ENCODE measurements around the gene TARM1. TPM values are rescaled to one million over a fixed set of nuclear protein-coding genes. Genes with fewer than 3 reads are reported as not detected.

TARM1 gene
- total RNA-seq, result not detected

DNA sequence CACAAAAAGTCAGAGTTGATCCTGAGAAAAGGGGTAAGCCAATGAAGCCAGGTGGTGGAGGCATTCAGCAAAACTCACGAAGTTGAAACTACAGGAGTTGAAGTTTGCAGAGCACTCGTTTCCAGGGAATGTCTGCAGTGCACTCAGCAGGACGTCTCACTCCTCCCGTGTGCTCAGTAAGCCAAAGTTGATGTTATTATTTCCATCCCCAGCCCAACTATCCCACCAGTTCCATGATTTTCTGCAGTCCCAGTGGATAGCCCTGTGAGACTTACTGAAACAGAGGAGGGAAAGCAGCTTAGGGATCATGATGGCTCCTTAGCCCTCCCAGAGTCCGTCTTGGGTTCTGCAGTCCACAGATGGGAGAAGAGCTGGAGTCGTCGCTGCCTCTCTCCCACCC lies at the start of gene TARM1:
TARM1 (minus strand) TSS at position 334 of the 400 bp plus-strand sequence; CDS start at position 309, 25 bp downstream.
- no peak for DNase-seq (ENCODE audit: low spot score)

DNA sequence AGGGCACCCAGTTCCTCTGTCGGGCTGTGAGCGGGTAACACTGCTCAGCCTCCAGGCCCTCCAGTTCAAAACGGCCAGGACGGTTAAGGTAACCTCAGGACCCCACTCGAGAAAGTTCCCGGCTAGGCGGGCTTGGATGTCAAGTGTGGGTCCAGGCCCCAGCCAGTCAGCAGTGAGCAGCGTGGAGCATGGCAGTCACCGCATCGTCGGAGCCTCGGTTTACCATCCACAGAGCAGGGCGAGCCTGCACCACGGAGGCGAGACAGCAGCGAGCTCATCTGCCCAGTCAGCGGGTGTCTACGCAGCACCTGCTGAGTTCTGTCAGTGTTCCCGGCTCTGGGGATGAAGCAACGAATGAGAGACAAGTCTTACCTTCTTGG lies 48.4 kb upstream of the TARM1 start:
- no peak for DNase-seq (ENCODE audit: low spot score)

DNA sequence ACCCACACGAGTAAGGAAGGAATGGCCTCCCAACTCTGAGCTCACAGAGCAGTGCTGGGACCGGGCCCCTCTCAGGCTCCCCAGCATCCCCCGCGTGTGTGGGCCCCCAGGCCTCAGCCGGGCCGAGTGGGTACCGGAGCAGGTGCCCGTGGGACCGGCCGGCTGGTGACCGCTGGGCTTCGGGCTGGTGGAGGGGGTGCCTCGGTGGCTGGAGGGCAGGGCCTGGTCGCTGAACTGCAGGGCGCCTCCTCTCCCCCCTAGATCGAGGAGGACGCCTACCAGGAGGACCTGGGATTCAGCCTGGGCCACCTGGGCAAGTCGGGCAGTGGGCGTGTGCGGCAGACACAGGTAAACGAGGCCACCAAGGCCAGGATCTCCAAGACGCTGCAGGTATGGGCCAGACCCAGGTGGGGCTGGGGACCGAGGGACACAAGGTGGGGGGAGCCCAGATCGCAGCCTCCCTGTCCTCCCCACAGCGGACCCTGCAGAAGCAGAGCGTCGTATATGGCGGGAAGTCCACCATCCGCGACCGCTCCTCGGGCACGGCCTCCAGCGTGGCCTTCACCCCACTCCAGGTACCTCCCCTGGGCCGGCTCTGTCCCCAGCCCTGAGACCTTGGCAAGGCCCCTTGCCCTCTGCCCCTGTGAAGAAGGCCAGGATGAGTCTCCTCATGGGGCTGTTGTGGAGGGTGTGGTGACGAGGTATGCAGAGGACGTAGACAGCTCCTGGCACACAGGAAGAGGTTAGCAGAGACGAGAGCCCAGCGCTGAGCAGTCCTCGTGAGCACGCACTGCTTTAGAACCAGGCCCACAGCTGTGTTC lies 47.8 kb upstream of the TARM1 start:
- DNase-seq (ENCODE audit: low spot score), result no peak

DNA sequence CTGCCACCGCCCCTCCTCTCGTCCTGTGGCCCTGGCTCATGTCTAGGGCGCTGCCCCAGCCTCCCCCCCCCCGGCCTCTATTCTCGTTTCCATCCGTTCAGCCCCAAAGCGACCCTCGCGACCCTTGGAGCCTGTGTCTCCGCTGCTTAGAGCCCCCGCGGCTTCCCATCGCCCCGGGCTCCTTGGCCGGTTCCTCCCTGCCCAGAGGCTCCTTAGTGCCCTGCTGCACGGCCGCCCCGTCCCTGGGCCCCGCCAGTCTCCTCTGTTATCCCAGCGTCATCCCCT lies 47.2 kb upstream of the TARM1 start:
- DNase-seq (ENCODE audit: low spot score), result no peak

DNA sequence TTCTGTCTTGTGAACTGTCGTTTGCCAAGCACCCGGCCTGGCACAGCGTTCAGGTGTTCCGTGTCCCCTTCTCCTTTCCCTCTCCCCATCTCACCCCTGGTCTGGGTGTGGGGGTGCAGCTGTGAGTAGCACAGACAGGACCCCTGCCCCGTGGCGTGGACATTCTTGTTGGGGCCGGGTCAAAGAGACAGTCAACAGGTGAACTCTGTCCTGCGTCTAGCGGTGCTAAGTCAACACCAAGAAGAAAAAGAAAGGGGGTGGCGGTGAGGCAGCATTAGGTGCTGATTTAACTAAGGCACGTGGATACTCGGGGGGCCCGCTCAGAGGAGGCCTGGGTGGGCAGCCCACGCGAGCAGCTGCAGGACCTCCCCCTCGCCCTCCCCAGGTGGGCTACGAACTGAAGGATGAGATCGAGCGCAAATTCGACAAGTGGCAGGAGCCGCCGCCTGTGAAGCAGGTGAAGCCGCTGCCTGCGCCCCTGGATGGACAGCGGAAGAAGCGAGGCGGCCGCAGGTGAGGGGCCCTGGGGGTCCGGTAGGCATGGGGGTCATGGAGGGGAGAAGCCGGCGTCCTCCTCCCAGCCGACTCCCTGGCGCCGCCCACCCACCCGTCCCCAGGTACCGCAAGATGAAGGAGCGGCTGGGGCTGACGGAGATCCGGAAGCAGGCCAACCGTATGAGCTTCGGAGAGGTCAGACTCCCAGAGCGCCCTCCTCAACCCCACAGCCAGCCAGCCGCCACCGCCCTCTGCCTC lies 46.7 kb upstream of the TARM1 start:
- DNase-seq (ENCODE audit: low spot score), result no peak

DNA sequence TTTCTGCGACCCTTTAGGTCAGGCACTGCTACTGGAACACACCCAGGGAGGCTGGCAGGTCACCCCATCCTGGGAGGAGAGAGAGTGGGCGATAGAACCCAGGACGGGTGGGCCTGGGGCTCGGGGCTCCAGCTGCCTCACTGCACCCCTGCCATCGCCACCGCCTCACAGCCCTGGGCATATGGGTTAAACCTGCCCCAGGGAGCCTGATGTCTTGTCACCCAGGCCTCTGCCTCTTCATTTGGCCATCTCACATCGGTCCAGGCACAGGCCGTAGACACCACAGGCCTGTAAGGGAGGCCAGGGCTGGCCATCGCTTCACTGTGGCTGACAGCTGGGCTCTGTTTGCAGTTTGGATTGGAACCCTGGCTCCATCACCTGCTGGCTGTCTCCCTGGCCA lies 44.5 kb upstream of the TARM1 start:
- DNase-seq (ENCODE audit: low spot score), result no peak

DNA sequence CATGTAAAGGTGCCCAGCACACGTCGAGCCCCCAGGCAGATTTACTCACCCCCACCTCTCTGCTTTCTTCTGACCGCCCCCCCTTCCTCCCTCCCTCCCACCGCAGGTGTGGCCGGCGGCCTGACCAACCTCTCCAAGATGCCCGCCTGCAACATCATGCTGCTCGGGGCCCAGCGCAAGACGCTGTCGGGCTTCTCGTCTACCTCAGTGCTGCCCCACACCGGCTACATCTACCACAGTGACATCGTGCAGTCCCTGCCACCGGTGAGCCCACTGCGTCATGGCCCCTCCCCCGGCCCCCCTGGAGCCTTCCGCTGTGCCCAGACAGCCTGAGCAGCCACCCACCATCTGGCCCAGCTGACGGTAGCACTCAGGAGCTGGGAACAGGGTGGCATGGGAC lies 43.2 kb upstream of the TARM1 start:
- DNase-seq (ENCODE audit: low spot score), result no peak

DNA sequence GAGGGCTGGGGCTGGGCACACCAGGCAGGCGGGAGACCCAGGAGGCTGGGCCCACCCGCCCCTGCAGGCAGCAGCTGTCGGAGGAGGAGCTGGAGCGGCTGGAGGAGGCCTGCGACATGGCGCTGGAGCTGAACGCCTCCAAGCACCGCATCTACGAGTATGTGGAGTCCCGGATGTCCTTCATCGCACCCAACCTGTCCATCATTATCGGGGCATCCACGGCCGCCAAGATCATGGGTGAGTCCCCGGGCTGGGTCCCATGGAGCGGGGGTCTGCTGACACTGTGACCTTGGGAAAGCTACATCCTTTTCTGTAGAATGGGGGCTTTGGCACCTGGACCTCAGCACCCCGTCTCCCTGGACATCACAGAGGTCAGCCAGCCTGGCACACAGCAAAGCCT lies 42.5 kb upstream of the TARM1 start:
- no peak for DNase-seq (ENCODE audit: low spot score)

DNA sequence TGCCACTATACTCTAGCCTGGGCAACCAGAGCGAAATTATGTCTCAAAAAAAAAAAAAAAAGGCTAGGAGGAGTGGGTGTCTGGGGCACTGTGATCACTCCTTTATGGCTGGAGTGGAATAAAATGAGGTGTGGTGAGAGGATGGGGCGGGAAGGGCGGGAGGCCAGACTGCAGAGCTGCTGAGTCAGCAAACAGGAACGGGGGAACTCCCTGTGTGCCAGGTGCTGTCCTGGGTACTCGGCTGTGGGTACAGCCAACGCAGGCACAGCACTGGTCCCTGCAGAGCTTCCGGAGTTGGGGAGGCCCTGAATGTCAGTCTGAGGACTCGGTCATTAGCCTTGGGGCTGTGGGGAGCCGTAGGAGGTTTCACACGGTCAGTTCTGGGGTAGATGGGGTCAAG lies 40.1 kb upstream of the TARM1 start:
- DNase-seq (ENCODE audit: low spot score), result no peak

DNA sequence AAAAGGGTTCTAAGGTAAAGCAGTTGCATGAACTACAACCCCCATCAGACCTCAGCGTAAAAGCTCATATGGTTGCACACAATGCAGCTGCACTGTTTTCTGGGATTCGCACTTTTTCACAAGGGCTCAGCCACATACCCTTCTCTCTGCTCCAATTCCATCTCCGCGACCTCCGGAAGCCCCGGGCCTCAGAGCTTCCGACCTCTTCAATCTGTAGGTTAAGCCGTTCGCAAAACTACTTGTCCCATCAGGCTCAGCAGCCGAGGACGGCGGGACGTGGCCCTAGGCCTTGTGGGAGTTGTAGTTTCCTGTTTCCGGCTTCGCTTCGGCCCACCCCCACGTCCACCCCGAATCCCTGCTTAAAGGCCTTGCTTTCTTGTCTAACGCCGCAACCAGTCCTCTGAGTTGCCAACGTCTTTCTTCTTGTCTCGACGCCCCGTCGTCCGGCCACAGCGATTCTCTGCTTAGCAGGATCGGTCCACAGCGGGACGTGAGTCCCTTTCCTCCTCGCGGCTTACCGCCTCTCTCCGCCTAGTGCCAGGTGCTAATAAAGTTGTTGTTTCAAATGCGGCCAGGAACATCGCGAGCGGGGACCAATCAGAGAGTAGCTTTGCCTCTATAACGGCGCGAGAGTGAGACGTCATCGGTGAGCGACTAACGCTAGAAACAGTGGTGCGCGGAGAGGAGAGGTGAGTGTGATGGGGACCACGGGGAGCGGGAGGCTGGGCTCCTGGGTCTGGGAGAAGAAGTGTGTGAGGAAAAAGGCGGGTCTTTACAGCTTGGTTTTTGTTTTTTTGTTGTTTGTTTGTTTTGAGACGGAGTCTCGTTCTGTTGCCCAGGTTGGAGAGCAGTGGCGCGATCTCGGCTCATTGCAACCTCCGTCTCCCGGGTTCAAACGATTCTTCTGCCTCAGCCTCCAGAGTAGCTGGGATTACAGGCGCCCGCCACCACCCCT lies 34.2 kb upstream of the TARM1 start, which contains the start of the genes PRPF31 and TFPT:
PRPF31 (plus strand) TSS at position 646 of the 955 bp plus-strand sequence. CDS start 2,525 bp downstream, outside the sequence.
TFPT (minus strand) TSS at position 549 of the 955 bp plus-strand sequence; CDS start at position 161, 388 bp downstream.
- peak; percentile 98 for DNase-seq (ENCODE audit: low spot score)

DNA sequence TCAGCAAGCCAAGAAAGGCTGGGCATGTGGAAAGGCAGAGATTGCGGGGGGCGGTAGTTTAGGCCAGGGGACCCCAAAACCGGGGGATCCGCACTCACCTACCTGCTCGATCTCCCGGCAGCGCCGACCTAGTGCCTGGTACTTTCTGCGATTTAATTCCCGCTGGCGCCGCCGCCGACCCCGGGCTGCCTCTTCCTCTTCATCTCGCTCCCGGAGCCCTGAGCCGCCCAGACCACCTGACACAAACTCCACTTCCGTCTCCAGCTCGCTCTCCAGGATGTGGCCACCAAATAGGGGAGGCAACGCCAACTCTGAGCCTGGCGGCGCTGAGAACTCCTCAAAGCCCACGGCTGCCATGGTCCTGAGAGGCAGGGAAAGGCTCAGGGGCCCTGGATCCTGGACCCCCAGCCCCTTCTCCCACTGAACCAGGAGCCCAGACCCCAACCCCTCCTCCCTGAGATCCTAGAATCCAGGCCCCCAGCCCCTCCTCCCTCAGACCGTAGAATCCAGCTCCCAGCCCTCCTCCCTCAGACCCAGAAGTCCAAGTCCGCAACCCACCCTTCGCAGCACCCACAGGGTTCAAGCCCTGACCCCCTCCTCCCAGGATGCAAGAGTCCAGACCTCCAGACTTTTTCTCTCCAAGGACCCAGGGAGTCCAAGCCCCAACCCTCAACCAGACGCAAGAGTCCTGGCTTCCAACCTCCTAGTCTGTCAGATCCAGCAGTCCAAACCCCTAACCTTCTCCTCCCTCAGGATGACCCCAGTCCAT lies 33.4 kb upstream of the TARM1 start:
- peak; percentile 30 for DNase-seq (ENCODE audit: low spot score)

DNA sequence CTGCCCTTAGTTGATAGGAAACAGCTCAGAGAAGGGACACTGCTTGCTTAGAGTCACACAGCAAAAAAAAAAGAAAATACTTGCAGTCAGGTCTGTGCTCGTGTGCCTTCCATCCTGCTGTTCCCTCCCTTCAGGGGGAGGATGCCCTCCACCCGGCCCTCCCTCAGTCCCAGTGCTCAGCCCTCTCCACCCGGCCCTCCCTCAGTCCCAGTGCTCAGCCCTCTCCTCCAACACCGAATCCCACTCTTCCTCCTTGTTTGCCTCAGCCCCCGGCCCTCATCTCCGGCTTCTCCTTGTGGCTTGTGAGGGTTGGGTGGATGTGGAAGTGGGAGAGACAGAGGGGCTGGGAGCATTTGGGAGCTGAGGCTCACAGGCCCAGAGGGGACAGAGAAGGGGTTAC lies 28.5 kb upstream of the TARM1 start:
- no peak for DNase-seq (ENCODE audit: low spot score)

DNA sequence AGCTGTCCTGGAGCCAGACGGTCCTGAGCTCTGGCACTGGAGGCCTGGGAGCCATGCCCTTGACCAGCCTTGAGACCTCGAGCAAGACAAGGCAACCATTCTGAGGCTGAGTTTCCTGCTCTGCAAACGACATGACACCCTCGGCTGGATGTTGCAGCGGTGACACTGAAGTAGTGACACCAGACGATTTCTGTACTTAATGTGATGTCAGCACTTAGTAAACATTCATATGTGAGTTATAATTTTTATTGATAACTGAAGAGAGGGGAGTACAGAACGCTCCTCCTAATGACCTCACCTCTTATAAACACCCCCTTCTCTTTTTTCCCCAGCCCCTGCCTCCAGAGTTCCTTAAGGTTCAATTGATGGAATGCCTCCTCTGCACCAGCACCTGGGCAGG lies 27.3 kb upstream of the TARM1 start:
- no peak for DNase-seq (ENCODE audit: low spot score)

DNA sequence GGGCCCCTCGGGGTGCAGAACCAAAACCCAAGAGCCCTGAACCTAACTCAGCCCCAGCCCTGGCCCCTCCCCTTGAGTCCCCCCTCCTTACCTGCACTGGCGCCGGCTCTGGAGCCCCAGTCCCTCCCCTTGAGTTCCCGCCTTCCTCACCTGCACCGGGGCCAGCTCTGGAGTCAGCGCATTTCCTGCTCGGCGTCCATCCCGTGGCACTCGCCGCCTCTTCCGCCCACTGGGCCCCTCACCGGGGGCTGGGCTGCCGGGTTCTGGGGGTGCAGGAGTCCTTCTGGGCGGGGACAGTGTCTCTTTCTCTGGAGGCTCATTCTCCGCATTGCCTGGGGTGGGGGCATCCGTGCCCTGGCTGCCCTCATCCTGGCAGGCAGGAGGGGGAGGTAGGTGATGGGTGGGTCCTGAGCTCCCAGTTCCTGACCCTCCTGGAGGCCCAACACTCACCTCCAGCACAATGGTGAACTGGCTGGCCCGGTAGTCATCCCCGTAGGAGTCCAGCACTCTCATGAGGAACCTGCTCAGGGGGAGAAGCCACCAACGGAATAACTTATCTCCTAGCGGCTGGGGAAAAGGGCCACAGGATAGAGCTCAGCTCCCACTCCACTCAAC lies 26.8 kb upstream of the TARM1 start:
- no peak for DNase-seq (ENCODE audit: low spot score)

DNA sequence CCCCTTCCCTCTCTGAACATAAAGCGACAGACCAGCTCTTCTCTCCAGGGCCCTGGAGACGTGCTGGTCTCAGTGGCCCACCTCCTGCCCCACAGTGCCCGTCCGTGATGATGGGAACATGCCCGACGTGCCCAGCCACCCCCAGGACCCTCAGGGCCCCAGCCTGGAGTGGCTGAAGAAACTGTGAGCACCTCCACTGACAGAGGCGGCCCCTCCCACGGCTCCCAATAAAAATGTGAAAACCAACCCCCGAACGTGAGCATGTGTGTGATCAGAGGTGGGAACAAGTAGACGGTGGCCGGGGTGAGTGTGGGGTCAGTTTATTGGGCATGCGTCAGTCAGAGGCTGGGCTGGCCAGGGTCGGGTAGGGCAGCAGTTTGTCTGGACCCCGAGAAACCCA lies 25.6 kb upstream of the TARM1 start:
- no peak for DNase-seq (ENCODE audit: low spot score)

DNA sequence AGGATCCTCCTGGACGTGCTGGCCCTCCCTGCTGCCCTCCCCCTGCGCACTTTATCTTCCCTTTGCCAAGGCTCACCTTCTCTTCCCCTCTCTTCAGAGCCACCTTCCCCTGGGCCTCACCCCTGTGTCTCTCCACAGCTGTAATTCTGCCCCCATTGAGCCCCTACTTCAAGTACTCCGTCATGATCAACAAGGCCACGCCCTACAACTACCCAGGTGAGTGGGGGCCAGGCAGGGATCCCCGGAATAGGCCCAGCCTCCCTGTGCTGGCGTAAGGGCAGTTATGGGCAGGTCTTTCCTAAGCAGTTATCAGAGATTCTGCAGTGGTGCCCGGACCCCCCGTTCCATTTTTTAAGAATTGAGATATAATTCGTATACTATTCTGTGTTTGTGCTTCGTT lies 24.6 kb upstream of the TARM1 start:
- DNase-seq (ENCODE audit: low spot score), result no peak

DNA sequence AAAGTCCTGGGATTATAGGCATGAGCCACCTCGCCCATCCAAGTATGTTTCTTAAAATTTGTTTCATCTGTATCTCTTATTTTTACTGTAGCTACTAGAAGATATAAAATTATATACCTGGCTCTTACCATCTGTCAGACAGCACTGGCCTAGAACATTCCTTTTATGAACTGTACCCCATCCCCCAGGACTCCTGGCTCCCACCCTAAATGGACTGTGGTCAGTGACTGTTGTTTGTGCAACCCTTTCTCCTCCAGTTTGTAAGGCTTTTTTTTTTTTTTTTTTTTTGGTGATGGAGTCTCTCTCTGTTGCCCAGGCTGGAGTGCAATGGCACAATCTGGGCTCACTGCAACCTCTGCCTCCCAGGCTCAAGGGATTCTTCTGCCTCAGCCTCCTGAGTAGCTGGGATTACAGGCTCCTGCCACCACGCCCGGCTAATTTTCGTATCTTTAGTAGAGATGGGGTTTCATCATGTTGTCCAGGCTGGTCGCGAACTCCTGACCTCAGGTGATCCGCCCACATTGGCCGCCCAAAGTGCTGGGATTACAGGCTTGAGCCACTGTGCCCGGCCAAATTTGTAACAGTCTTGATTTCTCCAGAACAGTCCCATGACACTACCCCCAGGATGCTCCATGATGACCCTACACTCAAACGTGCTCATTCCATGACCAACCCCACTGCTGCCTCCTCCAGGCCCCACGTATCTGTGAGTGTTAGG lies 24.0 kb upstream of the TARM1 start:
- no peak for DNase-seq (ENCODE audit: low spot score)

DNA sequence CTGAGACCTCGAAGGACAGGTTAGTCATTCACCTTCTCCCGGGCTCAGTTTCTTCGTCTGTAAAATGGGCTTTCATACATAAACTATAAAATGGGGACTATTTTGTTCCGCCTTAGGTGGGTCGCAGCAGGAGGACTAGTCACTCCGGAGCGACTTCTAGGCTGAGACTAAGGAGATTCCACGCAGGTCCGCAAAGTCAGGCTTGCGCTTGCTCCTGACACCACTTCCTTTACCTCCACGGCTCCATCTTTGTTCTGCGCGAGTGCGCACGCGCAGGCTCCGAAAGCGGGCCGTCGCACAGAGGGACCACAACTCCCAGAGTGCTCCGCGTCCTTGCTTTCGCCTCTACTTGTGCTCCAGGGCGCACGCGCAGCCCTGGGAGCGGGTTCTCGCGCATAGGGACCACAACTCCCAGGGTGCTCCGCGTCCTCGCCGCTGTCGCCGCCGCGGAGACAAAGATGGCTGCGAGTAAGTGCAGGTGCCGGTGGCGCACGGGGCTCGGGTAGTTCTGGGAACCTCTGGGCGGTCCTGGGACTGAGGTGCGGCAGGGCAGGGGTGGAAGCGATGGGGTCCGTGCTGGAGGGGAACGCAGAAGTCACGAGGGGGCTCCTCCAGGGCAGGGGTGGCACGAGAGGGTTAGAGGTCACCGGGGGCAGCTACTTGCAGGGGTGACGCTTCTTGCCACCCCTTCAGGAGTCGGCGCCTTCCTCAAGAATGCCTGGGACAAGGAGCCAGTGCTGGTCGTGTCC lies 21.4 kb upstream of the TARM1 start, which contains the start of gene NDUFA3:
NDUFA3 (plus strand) TSS at position 435 of the 749 bp plus-strand sequence; CDS start at position 459, 24 bp downstream.
- peak; percentile 99 for DNase-seq (ENCODE audit: low spot score)

DNA sequence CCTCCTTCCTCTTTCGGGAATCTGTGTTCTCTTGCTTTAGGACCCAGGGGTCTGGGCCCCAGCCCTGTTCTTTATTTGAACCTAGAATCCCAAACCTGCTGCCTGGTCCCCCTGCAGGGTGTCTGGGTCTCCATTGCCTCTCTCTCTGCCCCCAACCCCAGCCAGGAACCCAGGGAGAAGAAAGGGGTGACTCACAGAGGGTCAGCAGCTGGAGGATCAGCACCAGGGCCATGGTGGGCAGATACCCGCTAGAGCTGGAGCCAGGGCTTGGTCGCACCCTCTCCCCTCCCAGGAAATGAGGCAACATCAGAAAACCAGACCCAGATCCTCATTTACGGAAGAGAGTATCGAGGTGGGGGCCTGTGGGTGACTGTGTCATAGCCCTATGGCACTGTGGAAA lies 19.4 kb upstream of the TARM1 start, which contains the start of gene OSCAR:
OSCAR (minus strand) TSS at position 243 of the 400 bp plus-strand sequence; CDS start at position 232, 11 bp downstream.
- DNase-seq (ENCODE audit: low spot score), result no peak

All from mucosa of gallbladder (tissue), 1 donor.